Stomach smooth muscle (tissue), 2 donors: ENCODE results near the gene FIP1L1.
"Not testable (repeated sequence)": the region's sequence is repeated elsewhere in the genome, so short reads cannot be mapped to it uniquely, and the experiment has no call there.

Source experiments
- H3K27ac ChIP-seq: one replicate; pipeline ENCODE4 v1.7.0; 2013; ENCODE audit warnings: mild to moderate bottlenecking, low read length, inconsistent platforms
- H3K27me3 ChIP-seq, 2 donors: one replicate each; pipeline ENCODE4 v1.7.0; 2013; ENCODE audit warnings: low read length in 2 of 2; ENCODE audit not compliant: insufficient read depth in 2 of 2, control insufficient read depth in 1 of 2
- H3K36me3 ChIP-seq, 2 donors: one replicate each; pipeline ENCODE4 v1.7.0; 2013; ENCODE audit warnings: low read length in 2 of 2; ENCODE audit not compliant: control insufficient read depth in 2 of 2, insufficient read depth in 2 of 2
- H3K4me1 ChIP-seq: one replicate; pipeline ENCODE4 v1.7.0; 2013; ENCODE audit warnings: low read length; ENCODE audit not compliant: control insufficient read depth, insufficient read depth
- H3K4me3 ChIP-seq, 2 donors: one replicate each; pipeline ENCODE4 v1.7.0; 2013; ENCODE audit warnings: low read length in 2 of 2
- H3K9ac ChIP-seq, 2 donors: one replicate each; pipeline ENCODE4 v1.7.0; 2013; ENCODE audit warnings: low read length in 2 of 2, mild to moderate bottlenecking in 1 of 2
- H3K9me3 ChIP-seq, 2 donors: one replicate each; pipeline ENCODE4 v1.7.0; 2013; ENCODE audit warnings: low read length in 2 of 2; ENCODE audit not compliant: control insufficient read depth in 2 of 2
- donor health status: healthy.
- donor health status: Pancreatic carcinoma.

Gene FIP1L1, protein sequence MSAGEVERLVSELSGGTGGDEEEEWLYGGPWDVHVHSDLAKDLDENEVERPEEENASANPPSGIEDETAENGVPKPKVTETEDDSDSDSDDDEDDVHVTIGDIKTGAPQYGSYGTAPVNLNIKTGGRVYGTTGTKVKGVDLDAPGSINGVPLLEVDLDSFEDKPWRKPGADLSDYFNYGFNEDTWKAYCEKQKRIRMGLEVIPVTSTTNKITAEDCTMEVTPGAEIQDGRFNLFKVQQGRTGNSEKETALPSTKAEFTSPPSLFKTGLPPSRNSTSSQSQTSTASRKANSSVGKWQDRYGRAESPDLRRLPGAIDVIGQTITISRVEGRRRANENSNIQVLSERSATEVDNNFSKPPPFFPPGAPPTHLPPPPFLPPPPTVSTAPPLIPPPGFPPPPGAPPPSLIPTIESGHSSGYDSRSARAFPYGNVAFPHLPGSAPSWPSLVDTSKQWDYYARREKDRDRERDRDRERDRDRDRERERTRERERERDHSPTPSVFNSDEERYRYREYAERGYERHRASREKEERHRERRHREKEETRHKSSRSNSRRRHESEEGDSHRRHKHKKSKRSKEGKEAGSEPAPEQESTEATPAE

DNA sequence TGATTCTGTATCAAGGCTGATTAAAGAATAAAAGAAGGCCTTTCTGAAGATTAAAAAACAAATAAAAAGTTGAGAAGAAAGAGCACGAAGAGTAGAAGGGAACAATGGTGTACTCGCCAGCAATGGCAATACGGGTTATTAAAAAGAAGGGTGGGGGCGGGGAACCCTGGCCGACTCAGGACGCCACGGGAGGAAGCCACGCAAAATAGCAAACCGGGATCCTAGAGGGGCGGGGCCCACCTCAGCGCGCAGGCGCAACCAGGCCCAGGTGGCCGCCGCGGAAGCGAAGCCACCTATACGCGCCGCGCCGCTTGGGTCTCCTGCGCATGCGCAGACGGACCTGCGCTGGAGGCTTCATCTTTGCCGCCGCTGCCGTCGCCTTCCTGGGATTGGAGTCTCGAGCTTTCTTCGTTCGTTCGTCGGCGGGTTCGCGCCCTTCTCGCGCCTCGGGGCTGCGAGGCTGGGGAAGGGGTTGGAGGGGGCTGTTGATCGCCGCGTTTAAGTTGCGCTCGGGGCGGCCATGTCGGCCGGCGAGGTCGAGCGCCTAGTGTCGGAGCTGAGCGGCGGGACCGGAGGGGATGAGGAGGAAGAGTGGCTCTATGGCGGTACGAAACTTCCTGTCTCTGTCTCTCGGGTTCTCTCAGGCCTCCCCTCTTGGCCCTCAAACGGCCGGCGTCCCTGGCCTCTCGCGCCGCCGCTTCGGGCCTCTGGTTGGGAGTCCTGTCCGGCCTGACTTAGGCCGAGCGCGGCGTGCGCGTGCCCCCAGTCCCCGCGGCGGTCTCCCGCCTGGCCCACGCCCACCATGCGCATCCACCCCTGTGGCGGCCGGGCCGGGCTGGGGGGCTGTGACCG, at the start of gene FIP1L1:
TSS of gene FIP1L1 (plus strand) at position 323 of the 852 bp plus-strand sequence. CDS start at position 521, 198 bp downstream.
- Histone ChIP-seq H3K4me1 (no peaks in the 10 kb centered on the region), H3K27ac (peak within 1 kb of the TSS; percentile 56), H3K4me3 (peak within 1 kb of the TSS; percentile 80 to 92), H3K9ac (peak within 1 kb of the TSS; percentile 81 to 90), H3K36me3 (no peaks in the 10 kb centered on the region), H3K27me3 (peaks cover 0 to 2% of the 10 kb centered on the region in 2 donors), H3K9me3 (no peaks in the 10 kb centered on the region)

DNA sequence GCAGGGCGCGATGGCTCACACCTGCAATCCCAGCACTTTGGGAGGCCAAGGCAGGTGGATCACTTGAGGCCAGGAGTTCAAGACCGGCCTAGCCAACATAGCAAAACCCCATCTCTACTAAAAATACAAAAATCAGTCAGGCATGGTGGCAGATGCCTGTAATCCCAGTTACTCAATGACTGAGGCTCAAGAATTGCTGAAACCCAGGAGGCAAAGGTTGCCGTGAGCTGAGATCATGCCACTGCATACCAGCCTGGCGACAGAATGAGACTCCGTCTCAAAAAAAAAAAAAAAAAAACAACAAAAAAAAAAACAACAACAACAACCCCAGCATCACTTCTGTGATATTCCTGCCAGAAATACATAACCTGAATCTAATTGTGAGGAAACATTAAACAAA, 42.5 kb upstream of the FIP1L1 start:
- H3K9me3 ChIP-seq, H3K36me3 ChIP-seq, H3K27ac ChIP-seq, H3K27me3 ChIP-seq, H3K4me1 ChIP-seq, H3K9ac ChIP-seq, H3K4me3 ChIP-seq: not testable (repeated sequence)

DNA sequence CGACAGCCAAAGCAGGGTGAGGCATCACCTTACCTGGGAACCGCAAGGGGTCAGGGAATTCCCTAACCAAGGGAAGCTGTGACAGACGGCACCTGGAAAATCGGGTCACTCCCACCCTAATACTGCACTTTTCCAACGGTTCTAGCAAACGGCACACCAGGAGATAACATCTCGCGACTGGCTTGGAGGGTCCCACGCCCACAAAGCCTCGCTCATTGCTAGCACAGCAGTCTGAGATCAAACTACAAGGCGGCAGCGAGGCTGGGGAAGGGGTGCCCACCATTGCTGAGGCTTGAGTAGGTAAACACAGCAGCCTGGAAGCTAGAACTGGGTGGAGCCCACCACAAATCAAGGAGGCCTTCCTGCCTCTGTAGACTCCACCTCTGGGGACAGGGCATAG, 37.3 kb upstream of the FIP1L1 start:
- H3K4me3 ChIP-seq, H3K4me1 ChIP-seq, H3K36me3 ChIP-seq, H3K27me3 ChIP-seq, H3K27ac ChIP-seq, H3K9me3 ChIP-seq, H3K9ac ChIP-seq: not testable (repeated sequence)

DNA sequence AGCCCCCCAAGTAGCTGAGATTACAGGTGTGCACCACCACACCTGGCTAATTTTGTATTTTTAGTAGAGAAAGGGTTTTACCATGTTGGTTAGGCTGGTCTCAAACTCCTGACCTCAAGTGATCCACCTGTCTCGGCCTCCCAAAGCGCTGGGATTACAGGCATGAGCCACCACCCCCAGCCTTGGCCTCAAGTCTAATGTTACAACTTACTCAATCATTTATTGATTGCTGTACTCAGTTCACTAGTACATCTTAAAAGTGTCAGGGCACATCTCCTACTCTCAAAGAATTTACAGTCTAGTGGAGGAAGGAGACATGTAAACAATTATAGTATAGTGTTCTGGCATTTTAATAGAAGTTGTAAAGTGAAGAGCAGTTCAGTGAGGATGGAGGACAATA, 31.0 kb upstream of the FIP1L1 start:
- H3K4me3 ChIP-seq, H3K9ac ChIP-seq, H3K4me1 ChIP-seq, H3K9me3 ChIP-seq, H3K27ac ChIP-seq, H3K27me3 ChIP-seq, H3K36me3 ChIP-seq: not testable (repeated sequence)

DNA sequence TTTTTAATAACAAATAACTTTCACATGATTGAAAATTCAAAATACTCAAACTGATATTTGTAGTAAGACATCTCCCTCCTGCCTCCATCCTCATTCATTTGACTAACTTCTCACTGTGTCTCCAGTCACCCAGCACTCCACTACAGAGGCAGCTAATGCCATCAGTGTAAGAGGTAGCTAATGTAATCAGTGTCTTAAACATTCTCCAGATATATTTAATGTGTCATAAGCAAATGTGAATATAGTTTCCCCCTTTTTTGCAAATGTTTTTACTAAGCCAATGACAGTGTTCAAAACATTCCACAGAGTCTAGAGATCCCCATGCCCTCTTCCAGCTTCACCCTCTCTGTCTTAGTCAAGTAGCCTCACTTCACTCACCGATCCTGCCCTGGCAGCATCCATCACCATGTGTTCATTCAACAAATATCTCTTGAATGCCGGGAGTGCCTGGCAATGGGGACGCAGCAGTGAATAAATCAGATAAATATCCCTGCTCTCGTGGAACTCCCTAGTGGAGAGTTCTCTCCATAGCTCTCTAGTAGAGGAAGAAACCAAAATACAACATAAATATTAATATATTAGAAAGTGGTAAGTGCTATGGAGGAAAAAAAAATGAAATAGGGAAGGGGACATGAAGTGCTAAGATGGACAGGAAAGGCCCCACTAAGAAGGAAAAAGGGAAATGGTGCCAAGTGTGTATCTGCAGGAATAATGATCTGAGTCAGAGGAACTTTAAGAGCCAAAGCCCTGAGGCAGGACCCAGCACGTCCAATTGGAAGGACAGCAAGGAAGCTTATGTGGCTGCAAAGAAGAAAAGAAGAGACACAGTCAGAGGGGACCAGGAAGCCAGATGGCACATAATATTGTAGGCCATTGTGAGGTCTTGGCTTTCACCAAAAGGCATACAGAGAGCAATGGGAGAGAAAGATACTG, 30.3 kb upstream of the FIP1L1 start:
- H3K4me1 ChIP-seq, result no peaks in the 10 kb centered on the region
- no peak overlapping the region for H3K9ac ChIP-seq
- peaks cover 0 to 3% of the 10 kb centered on the region in 2 donors for H3K36me3 ChIP-seq

DNA sequence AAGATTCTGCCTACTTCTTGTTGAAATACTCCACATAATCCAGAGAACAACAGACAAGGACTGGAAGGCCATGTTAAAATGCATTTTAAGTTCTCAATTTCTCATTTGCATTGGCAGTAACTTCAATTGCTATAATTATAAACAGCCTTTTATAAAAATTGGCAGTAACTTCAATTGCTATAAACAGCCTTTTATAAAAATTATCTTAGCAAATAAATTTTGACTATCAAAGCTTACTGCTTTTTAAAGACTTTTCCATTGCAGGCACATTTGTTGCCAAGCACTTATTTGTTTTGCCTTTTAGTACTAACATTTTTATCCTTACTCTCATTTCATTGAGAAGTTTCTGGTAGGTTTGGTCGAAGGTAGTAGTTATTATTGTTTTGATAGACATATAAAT, 29.4 kb upstream of the FIP1L1 start:
- Histone ChIP-seq H3K4me3 (no peak overlapping the region), H3K36me3 (peaks cover 3% of the 10 kb centered on the region in 2 donors), H3K4me1 (no peaks in the 10 kb centered on the region), H3K9ac (no peak overlapping the region), H3K27me3 (no peaks in the 10 kb centered on the region), H3K9me3 (no peaks in the 10 kb centered on the region), H3K27ac (no peak overlapping the region)

More for the DNA sequence above, 30.3 kb upstream of the FIP1L1 start:
- Histone ChIP-seq H3K9me3 (no peaks in the 10 kb centered on the region), H3K27ac (no peak overlapping the region), H3K4me3 (no peak overlapping the region), H3K27me3 (no peaks in the 10 kb centered on the region)

DNA sequence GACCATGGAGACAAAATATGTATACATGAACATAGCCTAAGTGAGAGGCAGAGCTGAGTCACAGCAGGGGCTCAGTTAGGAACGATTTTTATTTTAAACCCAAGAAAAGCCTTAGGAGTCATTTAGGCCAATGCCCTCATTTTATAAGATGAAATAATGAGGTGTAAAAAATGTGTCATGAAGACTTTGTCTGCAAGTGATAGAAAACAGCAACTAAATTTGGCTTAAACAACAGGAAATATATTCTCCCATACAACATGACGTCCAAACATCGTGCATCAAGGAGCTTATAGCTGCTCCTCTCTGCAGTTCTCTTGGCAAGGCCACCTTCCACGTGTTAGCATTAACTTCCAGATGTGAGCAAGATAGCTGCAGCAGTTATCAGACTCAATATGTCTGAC, 28.4 kb upstream of the FIP1L1 start:
- H3K9me3 ChIP-seq, result no peaks in the 10 kb centered on the region
- peaks cover 3% of the 10 kb centered on the region in 2 donors for H3K36me3 ChIP-seq
- H3K4me1 ChIP-seq, result no peaks in the 10 kb centered on the region
- H3K27me3 ChIP-seq, result no peaks in the 10 kb centered on the region
- no peak overlapping the region for H3K9ac ChIP-seq
- H3K27ac ChIP-seq, result no peak overlapping the region
- no peak overlapping the region for H3K4me3 ChIP-seq

DNA sequence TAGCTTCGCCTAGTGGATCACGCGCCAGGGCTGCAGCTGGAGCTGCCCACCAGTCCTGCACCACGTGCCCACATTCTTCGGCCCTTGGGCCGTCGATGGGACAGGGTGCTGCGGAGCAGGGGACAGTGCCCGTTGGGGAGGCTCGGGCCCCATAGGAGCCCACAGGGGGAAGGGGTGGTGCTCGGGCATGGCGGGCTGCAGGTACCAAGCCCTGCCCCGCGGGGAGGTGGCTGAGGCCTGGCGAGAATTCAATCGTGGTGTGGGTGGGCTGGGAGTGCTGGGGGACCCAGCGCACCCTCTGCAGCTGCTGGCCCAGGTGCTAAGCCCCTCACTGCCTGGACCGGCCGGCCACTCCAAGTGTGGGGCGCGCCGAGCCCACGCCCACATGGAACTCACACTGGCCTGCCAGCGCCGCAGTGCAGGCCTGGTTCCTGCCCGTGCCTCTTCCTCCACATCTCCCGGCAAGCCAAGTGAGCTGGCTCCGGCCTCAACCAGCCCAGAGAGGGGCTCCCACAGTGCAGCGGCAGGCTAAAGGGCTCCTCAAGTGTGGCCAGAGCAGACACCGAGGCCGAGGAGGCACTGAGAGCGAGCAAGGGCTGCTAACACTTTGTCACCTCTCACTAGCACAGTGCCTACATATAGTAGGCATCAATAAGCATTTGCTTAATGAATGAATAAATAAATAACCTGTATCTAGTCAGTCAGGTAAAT, 23.3 kb upstream of the FIP1L1 start:
- Histone ChIP-seq H3K36me3 (peaks cover 0 to 3% of the 10 kb centered on the region in 2 donors), H3K27ac (no peak overlapping the region), H3K9me3 (no peaks in the 10 kb centered on the region), H3K4me1 (no peaks in the 10 kb centered on the region), H3K4me3 (no peak overlapping the region), H3K9ac (no peak overlapping the region), H3K27me3 (no peaks in the 10 kb centered on the region)

DNA sequence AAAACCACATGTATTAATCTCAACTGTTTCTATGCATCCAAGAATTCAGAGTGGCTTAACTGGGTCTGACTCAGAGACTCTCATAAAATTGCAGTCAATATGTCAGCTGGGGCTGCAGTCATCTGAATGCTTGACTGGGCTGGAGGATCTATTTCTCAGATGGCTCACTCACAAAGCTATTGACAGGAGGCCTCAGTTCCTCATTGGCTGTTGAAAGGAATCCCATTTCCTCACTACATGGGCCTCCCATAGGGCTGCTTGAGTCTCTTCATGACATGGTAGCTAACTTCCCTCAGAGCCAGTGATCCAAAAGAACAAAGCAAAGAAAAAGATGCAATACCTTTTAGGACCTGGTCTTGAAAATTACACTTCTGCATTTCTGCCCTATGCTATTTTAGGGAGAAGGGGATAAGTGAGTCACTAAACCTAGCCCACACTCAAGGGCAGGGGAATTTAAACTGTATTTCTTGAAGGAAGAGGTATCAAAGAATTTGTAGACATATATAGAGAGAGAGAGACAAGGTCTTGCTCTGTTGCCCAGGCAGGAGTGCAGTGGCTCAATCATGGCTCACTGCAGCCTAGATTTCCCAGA, 21.4 kb upstream of the FIP1L1 start:
- no peak overlapping the region for H3K4me3 ChIP-seq
- peaks cover 0 to 3% of the 10 kb centered on the region in 2 donors for H3K36me3 ChIP-seq
- H3K9ac ChIP-seq, result no peak overlapping the region
- no peaks in the 10 kb centered on the region for H3K9me3 ChIP-seq
- no peaks in the 10 kb centered on the region for H3K4me1 ChIP-seq
- no peak overlapping the region for H3K27ac ChIP-seq
- H3K27me3 ChIP-seq, result no peaks in the 10 kb centered on the region
